Nephron progenitor cell (in vitro differentiated cells): ENCODE data around the gene LMAN2.

Experiments
- DNase-seq: peaks from one replicate; pipeline ENCODE4 v3.0.0; 2021
- H3K27ac Mint-ChIP-seq: 2 replicates; pipeline ENCODE4 v1.8.0; 2021; ENCODE audit warnings: mild to moderate bottlenecking, moderate library complexity, mixed read lengths
- H3K27me3 Mint-ChIP-seq: 2 replicates; pipeline ENCODE4 v1.8.0; 2021; ENCODE audit warnings: mild to moderate bottlenecking, low read depth, mixed read lengths; ENCODE audit not compliant: poor library complexity
- H3K36me3 Mint-ChIP-seq: 2 replicates; pipeline ENCODE4 v1.8.0; 2021; ENCODE audit warnings: low read depth, mixed read lengths
- H3K4me1 Mint-ChIP-seq: 2 replicates; pipeline ENCODE4 v1.8.0; 2021; ENCODE audit warnings: mixed read lengths
- H3K4me3 Mint-ChIP-seq: 2 replicates; pipeline ENCODE4 v1.8.0; 2021; ENCODE audit warnings: mild to moderate bottlenecking, moderate library complexity, mixed read lengths
- H3K9me3 Mint-ChIP-seq: 2 replicates; pipeline ENCODE4 v1.8.0; 2021; ENCODE audit warnings: mild to moderate bottlenecking, moderate library complexity, mixed read lengths
- TF ChIP-seq, protein P1 (sequence below): fragments of 200-600 bp; sonication (generic); IDR thresholded peaks from 2 replicates; pipeline ENCODE4 v1.5.0; 2021; ENCODE audit warnings: antibody characterized with exemption

Gene LMAN2

GRCh38 chr5:177370488-177371119, 19.1 kb upstream of the LMAN2 start:
- peak overlapping the region; percentile 81 for H3K4me3 Mint-ChIP-seq
- H3K27ac Mint-ChIP-seq: no peak overlapping the region
- no peaks in the 10 kb centered on the region for H3K9me3 Mint-ChIP-seq
- H3K4me1 Mint-ChIP-seq: peaks cover 43% of the 10 kb centered on the region
- H3K36me3 Mint-ChIP-seq: no peaks in the 10 kb centered on the region
- DNase-seq: peak; percentile 94
- TF ChIP-seq, protein P1, sequence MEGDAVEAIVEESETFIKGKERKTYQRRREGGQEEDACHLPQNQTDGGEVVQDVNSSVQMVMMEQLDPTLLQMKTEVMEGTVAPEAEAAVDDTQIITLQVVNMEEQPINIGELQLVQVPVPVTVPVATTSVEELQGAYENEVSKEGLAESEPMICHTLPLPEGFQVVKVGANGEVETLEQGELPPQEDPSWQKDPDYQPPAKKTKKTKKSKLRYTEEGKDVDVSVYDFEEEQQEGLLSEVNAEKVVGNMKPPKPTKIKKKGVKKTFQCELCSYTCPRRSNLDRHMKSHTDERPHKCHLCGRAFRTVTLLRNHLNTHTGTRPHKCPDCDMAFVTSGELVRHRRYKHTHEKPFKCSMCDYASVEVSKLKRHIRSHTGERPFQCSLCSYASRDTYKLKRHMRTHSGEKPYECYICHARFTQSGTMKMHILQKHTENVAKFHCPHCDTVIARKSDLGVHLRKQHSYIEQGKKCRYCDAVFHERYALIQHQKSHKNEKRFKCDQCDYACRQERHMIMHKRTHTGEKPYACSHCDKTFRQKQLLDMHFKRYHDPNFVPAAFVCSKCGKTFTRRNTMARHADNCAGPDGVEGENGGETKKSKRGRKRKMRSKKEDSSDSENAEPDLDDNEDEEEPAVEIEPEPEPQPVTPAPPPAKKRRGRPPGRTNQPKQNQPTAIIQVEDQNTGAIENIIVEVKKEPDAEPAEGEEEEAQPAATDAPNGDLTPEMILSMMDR: peak; percentile 44
- H3K27me3 Mint-ChIP-seq: peaks cover 17% of the 10 kb centered on the region

DNA sequence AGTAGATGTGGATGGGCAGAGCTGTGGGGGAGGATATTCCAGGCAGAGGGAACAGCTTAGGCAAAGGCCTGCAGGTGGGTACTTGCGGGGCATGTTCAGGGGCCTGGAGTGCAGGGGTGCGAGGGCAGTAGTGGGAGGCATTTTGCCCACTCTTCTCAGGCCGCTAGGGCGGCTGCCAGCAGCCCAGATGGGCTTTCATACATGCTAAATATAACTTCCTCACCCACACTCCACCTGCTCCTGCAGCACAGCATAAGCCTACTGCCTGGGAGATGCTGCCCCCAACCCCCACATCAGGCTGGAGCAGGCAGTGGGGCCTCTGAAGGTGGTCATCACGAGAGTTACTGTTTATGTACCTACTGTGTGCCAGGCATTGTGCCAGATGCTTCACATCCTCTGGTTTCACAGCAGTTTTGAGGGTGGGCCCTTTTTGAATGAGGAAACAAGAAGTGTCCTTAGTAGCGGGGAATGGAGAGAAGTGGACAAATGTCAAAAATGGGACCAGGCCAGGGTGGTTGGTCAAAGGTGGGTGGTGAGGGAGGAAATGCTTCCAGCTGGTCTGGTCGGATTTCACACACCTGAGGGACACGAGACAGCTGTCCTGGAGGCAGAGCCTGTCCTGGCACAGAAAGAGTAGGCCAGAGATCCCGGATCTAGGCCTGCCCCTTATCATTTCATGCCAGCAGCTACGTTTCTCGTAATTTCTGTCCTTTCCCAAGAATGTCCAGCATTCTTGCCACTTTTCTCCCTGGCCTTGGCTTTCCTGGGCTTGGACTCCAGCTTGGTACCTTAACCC, 18.4 kb upstream of the LMAN2 start:
- TF ChIP-seq, protein P1: no peak
- DNase-seq: no peak
- peaks cover 45% of the 10 kb centered on the region for H3K4me1 Mint-ChIP-seq
- H3K27ac Mint-ChIP-seq: no peak overlapping the region
- no peaks in the 10 kb centered on the region for H3K9me3 Mint-ChIP-seq
- H3K27me3 Mint-ChIP-seq: peaks cover 17% of the 10 kb centered on the region
- peak overlapping the region; percentile 51 for H3K4me3 Mint-ChIP-seq
- no peaks in the 10 kb centered on the region for H3K36me3 Mint-ChIP-seq

DNA sequence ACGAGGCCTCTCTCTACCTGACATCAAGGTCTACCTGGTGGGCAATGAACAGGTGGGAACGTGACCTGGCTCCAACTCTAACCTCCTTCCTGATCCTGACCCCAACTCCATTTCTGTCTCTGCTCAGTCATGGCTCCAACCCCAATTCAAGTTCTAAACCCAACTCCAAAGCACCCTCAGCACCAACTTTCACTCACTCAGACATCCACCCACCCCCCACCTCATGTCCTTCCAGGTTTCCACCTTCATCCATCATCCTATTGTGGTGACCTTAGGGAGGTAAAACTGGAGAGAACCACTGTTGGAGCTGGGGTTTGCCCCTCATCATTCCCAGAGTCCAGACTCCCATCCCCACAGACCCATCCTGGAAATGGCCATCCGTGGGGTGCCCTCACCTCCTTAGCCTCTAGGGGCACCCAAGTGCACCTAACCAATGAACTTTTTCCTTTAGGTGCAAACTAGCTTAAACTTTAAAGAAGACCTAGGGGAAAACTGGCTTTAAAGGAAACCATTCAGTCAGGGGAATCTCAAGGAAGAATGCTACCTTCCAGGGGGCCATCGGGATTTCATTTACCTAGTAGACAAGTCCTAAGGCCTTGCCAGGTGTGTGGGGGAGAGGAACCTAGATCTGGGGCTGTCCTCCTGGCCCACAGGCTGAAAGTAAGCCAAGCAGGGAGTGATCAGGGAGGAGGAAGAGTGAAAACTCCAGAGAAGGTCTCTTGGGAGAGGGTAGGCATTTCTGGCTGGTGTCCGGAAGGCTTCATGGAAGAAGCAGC, 17.6 kb upstream of the LMAN2 start:
- peaks cover 53% of the 10 kb centered on the region for H3K4me1 Mint-ChIP-seq
- peak overlapping the region; percentile 51 for H3K4me3 Mint-ChIP-seq
- no peak overlapping the region for H3K27ac Mint-ChIP-seq
- H3K36me3 Mint-ChIP-seq: no peaks in the 10 kb centered on the region
- peak; percentile 49 for DNase-seq
- H3K27me3 Mint-ChIP-seq: peaks cover 13% of the 10 kb centered on the region
- no peaks in the 10 kb centered on the region for H3K9me3 Mint-ChIP-seq
- TF ChIP-seq, protein P1: peak; percentile 56

- Mint-ChIP-seq H3K9me3 (no peaks in the 10 kb centered on the region), H3K27me3 (peaks cover 10% of the 10 kb centered on the region), H3K4me1 (peaks cover 55% of the 10 kb centered on the region), H3K27ac (no peak overlapping the region), H3K4me3 (peak overlapping the region; percentile 48), H3K36me3 (no peaks in the 10 kb centered on the region)
- DNase-seq: no peak
- TF ChIP-seq, protein P1: no peak
Measured at GRCh38 chr5:177367981-177368868, 16.8 kb upstream of the LMAN2 start.

- DNase-seq: no peak
- Mint-ChIP-seq H3K4me3 (peak overlapping the region; percentile 65), H3K36me3 (no peaks in the 10 kb centered on the region), H3K27ac (no peak overlapping the region), H3K4me1 (peaks cover 58% of the 10 kb centered on the region), H3K27me3 (peaks cover 10% of the 10 kb centered on the region), H3K9me3 (no peaks in the 10 kb centered on the region)
- TF ChIP-seq, protein P1: no peak
Measured at GRCh38 chr5:177367323-177367848, 15.9 kb upstream of the LMAN2 start.
